Measurements from ENCODE around the gene NR1H2. TPM values are rescaled to one million over a fixed set of nuclear protein-coding genes. Genes with fewer than 3 reads are reported as not detected.

Gene NR1H2
- total RNA-seq, 1 donor from 2014 or later = 100 TPM

DNA sequence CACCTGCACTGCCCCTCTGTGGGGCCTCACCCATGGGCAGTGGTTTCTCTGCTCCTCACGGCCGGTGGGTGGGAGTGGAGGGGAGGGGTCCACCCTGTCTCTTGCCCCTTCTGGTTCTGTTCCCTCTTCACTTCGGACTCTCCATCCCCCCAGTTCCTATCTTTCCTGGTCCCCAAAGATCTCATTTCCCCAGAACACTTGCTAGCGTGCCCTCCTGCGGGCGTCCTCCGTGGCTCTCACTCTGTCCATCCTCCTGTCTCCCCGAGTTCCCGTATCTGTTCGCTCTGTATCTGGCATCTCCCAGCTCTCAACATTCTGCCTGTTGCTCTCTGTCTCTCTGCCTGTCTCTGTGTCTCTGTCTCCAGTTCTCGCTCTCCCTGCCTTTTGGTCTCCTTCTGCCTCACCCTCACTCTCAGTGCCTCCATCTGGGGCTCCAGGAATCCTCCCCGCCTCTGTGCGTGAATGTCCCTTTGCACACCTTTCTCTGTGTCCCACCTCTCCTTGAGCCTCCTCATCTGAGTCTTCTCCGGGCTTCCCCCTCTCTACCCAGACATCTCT, 42.8 kb downstream of the NR1H2 start:
- Histone ChIP-seq H3K9me3 (no peaks in the 10 kb centered on the region), H3K4me3 (no peak overlapping the region), H3K36me3 (no peaks in the 10 kb centered on the region), H3K27ac (no peak overlapping the region), H3K4me1 (no peaks in the 10 kb centered on the region), H3K27me3 (ENCODE audit: low read depth) (peaks cover 52% of the 10 kb centered on the region)
- TF ChIP-seq, protein P1, sequence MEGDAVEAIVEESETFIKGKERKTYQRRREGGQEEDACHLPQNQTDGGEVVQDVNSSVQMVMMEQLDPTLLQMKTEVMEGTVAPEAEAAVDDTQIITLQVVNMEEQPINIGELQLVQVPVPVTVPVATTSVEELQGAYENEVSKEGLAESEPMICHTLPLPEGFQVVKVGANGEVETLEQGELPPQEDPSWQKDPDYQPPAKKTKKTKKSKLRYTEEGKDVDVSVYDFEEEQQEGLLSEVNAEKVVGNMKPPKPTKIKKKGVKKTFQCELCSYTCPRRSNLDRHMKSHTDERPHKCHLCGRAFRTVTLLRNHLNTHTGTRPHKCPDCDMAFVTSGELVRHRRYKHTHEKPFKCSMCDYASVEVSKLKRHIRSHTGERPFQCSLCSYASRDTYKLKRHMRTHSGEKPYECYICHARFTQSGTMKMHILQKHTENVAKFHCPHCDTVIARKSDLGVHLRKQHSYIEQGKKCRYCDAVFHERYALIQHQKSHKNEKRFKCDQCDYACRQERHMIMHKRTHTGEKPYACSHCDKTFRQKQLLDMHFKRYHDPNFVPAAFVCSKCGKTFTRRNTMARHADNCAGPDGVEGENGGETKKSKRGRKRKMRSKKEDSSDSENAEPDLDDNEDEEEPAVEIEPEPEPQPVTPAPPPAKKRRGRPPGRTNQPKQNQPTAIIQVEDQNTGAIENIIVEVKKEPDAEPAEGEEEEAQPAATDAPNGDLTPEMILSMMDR (IDR thresholded peaks at IDR 0.05) = no peak
- ATAC-seq (no peak), DNase-seq (no peak)
- intact Hi-C loops (cut with DNase I) = no loop called here

DNA sequence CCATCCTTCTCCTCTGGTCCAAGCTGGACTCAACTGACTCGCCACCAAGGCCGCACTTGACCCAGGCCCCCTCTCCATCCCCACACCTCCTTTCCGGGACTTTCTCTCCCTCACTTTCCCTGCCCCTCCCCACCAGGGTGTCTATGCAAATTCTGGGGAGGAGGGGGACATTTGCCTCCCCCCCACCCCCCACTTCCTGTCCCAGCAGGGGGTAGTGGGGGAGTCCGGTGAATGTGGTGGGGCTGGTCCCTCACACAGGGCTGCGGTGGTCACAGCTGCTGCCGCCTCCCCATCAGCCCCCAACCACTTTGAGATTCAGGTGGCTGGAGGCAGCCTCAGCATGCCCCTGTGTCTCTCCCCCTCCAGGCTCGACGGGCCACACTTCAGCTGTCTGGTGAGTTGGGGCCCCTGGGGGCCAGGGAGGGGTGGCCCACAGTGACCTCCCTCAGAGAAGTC, 43.4 kb downstream of the NR1H2 start:
- no peak overlapping the region for H3K27ac ChIP-seq
- H3K36me3 ChIP-seq = no peaks in the 10 kb centered on the region
- DNase-seq = no peak
- intact Hi-C loops (cut with DNase I) = no loop called here
- no peaks in the 10 kb centered on the region for H3K9me3 ChIP-seq
- no peak overlapping the region for H3K4me3 ChIP-seq
- no peaks in the 10 kb centered on the region for H3K4me1 ChIP-seq
- peaks cover 52% of the 10 kb centered on the region for H3K27me3 ChIP-seq (ENCODE audit: low read depth)
- TF ChIP-seq, protein P1 (IDR thresholded peaks at IDR 0.05) = no peak
- ATAC-seq = no peak

DNA sequence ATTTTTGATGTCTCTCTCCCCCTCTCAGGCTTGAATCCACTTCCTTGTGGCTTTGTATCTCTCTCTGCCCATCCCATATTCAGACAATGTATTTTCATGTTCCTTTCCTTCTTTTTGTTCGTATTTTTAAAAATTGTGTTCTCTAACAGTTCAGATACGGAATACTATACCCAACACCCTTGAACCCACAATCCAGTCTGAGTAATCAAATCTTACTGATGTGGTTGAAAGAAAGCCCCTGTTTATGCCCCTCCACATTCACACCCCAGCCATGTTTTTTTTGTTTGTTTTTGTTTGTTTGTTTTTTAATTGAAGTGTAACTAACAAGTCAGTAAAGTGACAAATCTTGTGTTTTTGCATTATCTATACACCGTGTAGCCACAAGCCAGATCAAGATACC, 43.9 kb downstream of the NR1H2 start:
- H3K27me3 ChIP-seq (ENCODE audit: low read depth) = peaks cover 52% of the 10 kb centered on the region
- DNase-seq (no peak), ATAC-seq (no peak)
- intact Hi-C loops (cut with DNase I) = no loop called here
- H3K36me3 ChIP-seq = no peaks in the 10 kb centered on the region
- no peak overlapping the region for H3K4me3 ChIP-seq
- H3K27ac ChIP-seq = no peak overlapping the region
- TF ChIP-seq, protein P1 (IDR thresholded peaks at IDR 0.05) = no peak
- H3K9me3 ChIP-seq = no peaks in the 10 kb centered on the region
- no peaks in the 10 kb centered on the region for H3K4me1 ChIP-seq

DNA sequence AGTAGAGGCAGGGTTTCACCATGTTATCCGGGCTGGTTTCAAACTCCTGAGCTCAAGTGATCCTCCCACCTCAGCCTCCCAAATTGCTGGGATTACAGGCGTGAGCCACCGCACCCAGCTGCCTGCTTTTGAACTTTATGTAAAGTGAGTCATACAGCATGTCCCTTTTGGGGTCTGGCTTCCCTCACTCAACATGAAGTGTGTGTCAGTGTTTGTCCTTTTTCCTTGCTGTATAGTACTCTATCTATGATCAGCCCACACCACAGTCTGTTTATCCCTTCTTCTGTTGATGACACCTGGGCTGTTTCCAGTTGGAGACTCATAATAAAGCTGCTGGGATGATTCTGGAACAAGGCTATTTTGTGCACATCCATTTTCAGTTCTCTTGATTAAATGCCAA, 44.6 kb downstream of the NR1H2 start:
- Histone ChIP-seq H3K27me3 (ENCODE audit: low read depth) (peaks cover 52% of the 10 kb centered on the region), H3K4me3 (no peak overlapping the region), H3K36me3 (no peaks in the 10 kb centered on the region), H3K9me3 (no peaks in the 10 kb centered on the region), H3K4me1 (no peaks in the 10 kb centered on the region), H3K27ac (no peak overlapping the region)
- intact Hi-C loops (cut with DNase I) = no loop called here
- DNase-seq (no peak), ATAC-seq (no peak)
- TF ChIP-seq, protein P1 (IDR thresholded peaks at IDR 0.05) = no peak

DNA sequence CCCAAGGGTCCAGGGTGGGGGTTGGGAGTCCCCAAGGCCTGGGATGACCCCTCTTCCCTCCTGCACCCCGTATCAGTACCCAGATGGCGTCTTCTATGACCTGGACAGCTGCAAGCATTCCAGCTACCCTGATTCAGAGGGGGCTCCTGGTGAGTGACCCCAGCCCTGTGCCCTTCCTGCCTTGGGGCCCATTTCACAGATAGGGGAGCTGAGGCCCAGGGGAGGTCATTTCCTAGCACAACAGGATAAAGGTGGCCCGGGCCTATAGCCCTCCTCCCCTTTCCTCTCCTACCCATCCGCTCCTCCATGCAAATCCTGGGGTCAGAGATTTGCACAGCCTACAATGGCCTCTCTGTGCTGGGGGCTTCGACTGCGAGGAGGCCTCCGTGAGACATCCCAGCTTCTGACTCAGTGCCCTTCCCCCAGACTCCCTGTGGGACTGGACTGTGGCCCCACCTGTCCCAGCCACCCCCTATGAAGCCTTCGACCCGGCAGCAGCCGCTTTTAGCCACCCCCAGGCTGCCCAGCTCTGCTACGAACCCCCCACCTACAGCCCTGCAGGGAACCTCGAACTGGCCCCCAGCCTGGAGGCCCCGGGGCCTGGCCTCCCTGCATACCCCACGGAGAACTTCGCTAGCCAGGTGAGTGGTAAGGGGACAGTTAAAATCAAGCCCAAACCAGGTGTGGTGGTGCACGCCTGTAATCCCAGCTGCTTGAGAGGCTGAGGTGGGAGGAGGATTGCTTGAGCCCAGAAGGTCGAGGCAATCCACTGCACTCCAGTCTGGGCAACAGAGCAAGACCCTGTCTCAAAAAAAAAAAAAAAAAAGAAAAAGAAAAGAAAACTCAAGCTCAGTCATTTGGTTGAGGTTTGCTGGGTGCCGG, 46.4 kb downstream of the NR1H2 start:
- ATAC-seq = no peak
- intact Hi-C loops (cut with DNase I) = no loop called here
- Histone ChIP-seq H3K4me1 (peaks cover 1% of the 10 kb centered on the region), H3K27me3 (ENCODE audit: low read depth) (peaks cover 49% of the 10 kb centered on the region), H3K4me3 (no peak overlapping the region), H3K27ac (no peak overlapping the region), H3K36me3 (no peaks in the 10 kb centered on the region), H3K9me3 (no peaks in the 10 kb centered on the region)
- TF ChIP-seq, protein P1 (IDR thresholded peaks at IDR 0.05) = no peak
- DNase-seq = no peak
